GM10248 (cell line): Measurements from ENCODE around the gene IKZF2.

ENCODE experiments used
- CTCF ChIA-PET: fragments of 300-600 bp; sonication (Branson Sonifier 250); formaldehyde crosslinking; extraction: SDS; loops from one replicate; lab custom pipeline; 2021; ENCODE audit warnings: antibody characterized with exemption; lab: Yijun Ruan, JAX
- POLR2A ChIA-PET: fragments of 350-650 bp; sonication (Branson Sonifier 250); formaldehyde crosslinking; extraction: SDS; loops from one replicate; lab custom pipeline; 2020; ENCODE audit warnings: antibody characterized with exemption; lab: Yijun Ruan, JAX
- DNase-seq: peaks from one replicate; pipeline ENCODE4 v3.0.0; 2012; ENCODE audit errors: extremely low spot score
- CTCF ChIP-seq: IDR thresholded peaks from 2 replicates; pipeline ENCODE4 v1.5.1; 2012; ENCODE audit warnings: mild to moderate bottlenecking, low read depth; ENCODE audit errors: extremely low read depth, missing control alignments, control extremely low read depth

IKZF2 gene

GRCh38 chr2:213085538-213085937 is 65.9 kb downstream of the IKZF2 start:
- CTCF ChIA-PET, result interaction anchor here (2.0 kb wide), 1 partner anchor 8 kb away, joined by 6 read pairs; no protein-coding TSS in a partner anchor
- DNase-seq, result no peak
- POLR2A ChIA-PET, result no interaction called here
- TF ChIP-seq CTCF, result no peak

GRCh38 chr2:213084261-213084660 is 67.2 kb downstream of the IKZF2 start:
- TF ChIP-seq CTCF, result no peak
- ChIA-PET CTCF (interaction anchor here (2.0 kb wide), 1 partner anchor 9 kb away, joined by 6 read pairs; no protein-coding TSS in a partner anchor), POLR2A (no interaction called here)
- DNase-seq, result no peak

- POLR2A ChIA-PET, result no interaction called here
- CTCF ChIA-PET, result interaction anchor here (1.0 to 3.7 kb wide), 3 partner anchors 9 to 11 kb away, joined by 3 to 13 read pairs (median 5); no protein-coding TSS in a partner anchor
- DNase-seq, result no peak
- no peak for TF ChIP-seq CTCF
Measured at GRCh38 chr2:213080969-213081617, 70.3 kb downstream of the IKZF2 start.

GRCh38 chr2:213079756-213080155 is 71.7 kb downstream of the IKZF2 start:
- no peak for DNase-seq
- POLR2A ChIA-PET, result no interaction called here
- no peak for TF ChIP-seq CTCF
- CTCF ChIA-PET, result interaction anchor here (3.7 kb wide), 1 partner anchor 10 kb away, joined by 13 read pairs; no protein-coding TSS in a partner anchor

- ChIA-PET POLR2A (no interaction called here), CTCF (interaction anchor here (0.8 kb wide), 1 partner anchor 21 kb away, joined by 3 read pairs; no protein-coding TSS in a partner anchor)
- TF ChIP-seq CTCF, result no peak
- no peak for DNase-seq
Measured at GRCh38 chr2:213078686-213079085, 72.7 kb downstream of the IKZF2 start.

GRCh38 chr2:213069531-213069930 is 81.9 kb downstream of the IKZF2 start:
- DNase-seq, result no peak
- ChIA-PET POLR2A (no interaction called here), CTCF (interaction anchor here (1.0 to 2.4 kb wide), 5 partner anchors 11 to 45 kb away, joined by 3 to 13 read pairs (median 4); no protein-coding TSS in a partner anchor)
- TF ChIP-seq CTCF, result no peak
